NCI-H1436 treated with DMSO at 0.1 percent for 48 hours (cell line): ENCODE data around the gene LSAMP.
A peak's percentile ranks its signal among the peaks of the same experiment; 100 is the strongest.

ENCODE experiments used
- DNase-seq: peaks from one replicate; lab custom pipeline; 2025; lab: John Stamatoyannopoulos, UW

The LSAMP gene

GRCh38 chr3:116007000-116007399, 438.3 kb downstream of the LSAMP start:
- DNase-seq: no peak

GRCh38 chr3:116005404-116005803, 439.9 kb downstream of the LSAMP start:
- DNase-seq: peak; percentile 80

GRCh38 chr3:116002235-116002634, 443.1 kb downstream of the LSAMP start:
- DNase-seq: no peak

- DNase-seq: no peak
Observed at GRCh38 chr3:116001151-116001621, 444.1 kb downstream of the LSAMP start.

- no peak for DNase-seq
Observed at GRCh38 chr3:116000311-116000710, 445.0 kb downstream of the LSAMP start.

GRCh38 chr3:115999613-116000012, 445.7 kb downstream of the LSAMP start:
- no peak for DNase-seq

GRCh38 chr3:115999001-115999585, 446.2 kb downstream of the LSAMP start:
- no peak for DNase-seq

GRCh38 chr3:115996420-115997108, 448.7 kb downstream of the LSAMP start:
- DNase-seq: no peak

GRCh38 chr3:115990669-115991068, 454.6 kb downstream of the LSAMP start:
- no peak for DNase-seq

GRCh38 chr3:115989684-115990421, 455.4 kb downstream of the LSAMP start:
- peak; percentile 88 for DNase-seq

- no peak for DNase-seq
Observed at GRCh38 chr3:115986555-115987207, 458.6 kb downstream of the LSAMP start.

GRCh38 chr3:115982629-115983028, 462.7 kb downstream of the LSAMP start:
- DNase-seq: no peak

- DNase-seq: no peak
Observed at GRCh38 chr3:115982108-115982507, 463.2 kb downstream of the LSAMP start.

- DNase-seq: no peak
Observed at GRCh38 chr3:115980709-115981108, 464.6 kb downstream of the LSAMP start.

- no peak for DNase-seq
Observed at GRCh38 chr3:115977866-115978265, 467.4 kb downstream of the LSAMP start.

- no peak for DNase-seq
Observed at GRCh38 chr3:115975796-115976195, 469.5 kb downstream of the LSAMP start.

- DNase-seq: no peak
Observed at GRCh38 chr3:115975353-115975752, 469.9 kb downstream of the LSAMP start.

GRCh38 chr3:115974940-115975339, 470.3 kb downstream of the LSAMP start:
- DNase-seq: no peak

GRCh38 chr3:115968871-115969270, 476.4 kb downstream of the LSAMP start:
- DNase-seq: no peak

GRCh38 chr3:115961380-115961779, 483.9 kb downstream of the LSAMP start:
- DNase-seq: no peak

GRCh38 chr3:115960799-115961198, 484.5 kb downstream of the LSAMP start:
- no peak for DNase-seq

GRCh38 chr3:115958526-115958925, 486.8 kb downstream of the LSAMP start:
- DNase-seq: no peak

GRCh38 chr3:115947325-115947724, 498.0 kb downstream of the LSAMP start:
- DNase-seq: no peak
